K562 (cell line): ENCODE data around the gene ATAD3B. TPM values are rescaled to one million over a fixed set of nuclear protein-coding genes. Genes with fewer than 3 reads are reported as not detected.
"Not testable (repeated sequence)": the region's sequence is repeated elsewhere in the genome, so short reads cannot be mapped to it uniquely, and the experiment has no call there.

Experiments
- BHLHE40 ChIP-seq: IDR thresholded peaks from 2 replicates; pipeline ENCODE4 v1.6.1; 2011; ENCODE audit warnings: low read length, improper control_type of control experiment
- CLOCK ChIP-seq: fragments of 250-450 bp; sonication (Bioruptor Pico); IDR thresholded peaks from 2 replicates; pipeline ENCODE4 v1.4.0; 2020; ENCODE audit warnings: mild to moderate bottlenecking, moderate library complexity, borderline replicate concordance
- CUX1 ChIP-seq: fragments of 200-800 bp; sonication (Bioruptor generic); IDR thresholded peaks from 2 replicates; pipeline ENCODE4 v1.6.1; 2016; ENCODE audit warnings: missing genetic modification characterization, missing compliant biosample characterization
- E2F4 ChIP-seq: sonication (generic); formaldehyde crosslinking; IDR thresholded peaks from 2 replicates; pipeline ENCODE4 v1.8.0; 2022; ENCODE audit warnings: mild to moderate bottlenecking, low read depth, missing genetic modification reagents
- EP400 ChIP-seq: fragments of 450-650 bp; IDR thresholded peaks from 2 replicates; pipeline ENCODE4 v1.6.1; 2017; ENCODE audit warnings: antibody characterized with exemption, mild to moderate bottlenecking, moderate library complexity
- NCOR1 ChIP-seq: fragments of 450-650 bp; IDR thresholded peaks from 2 replicates; pipeline ENCODE4 v1.6.1; 2016; ENCODE audit warnings: mild to moderate bottlenecking, moderate library complexity
- REST ChIP-seq, 2 experiments: fragments of 450-650 bp; formaldehyde crosslinking in 1 of 2; IDR thresholded peaks; 2 replicates each; pipeline versions ENCODE4 v1.4.0 to v1.6.1; 2014 to 2020; ENCODE audit warnings: mild to moderate bottlenecking in 2 of 2, borderline replicate concordance in 1 of 2, low read depth in 1 of 2
- SREBF2 ChIP-seq: sonication (generic); formaldehyde crosslinking; IDR thresholded peaks from 2 replicates; pipeline ENCODE4 v1.4.0; 2020; ENCODE audit warnings: mild to moderate bottlenecking, missing genetic modification reagents
- polyA plus RNA-seq, 8 experiments: library from polyadenylated mRNA; depleted of rRNA in 4 of 8; stranded (reverse) in 5 of 8; unstranded in 3 of 8; fragments of >200 nt; fragmentation: Nextera tagmentation in 2 of 8; fragmentation: Illumina TruSeq in 1 of 8; extraction: Ambion mirVana in 2 of 8; extraction: Trizol in 1 of 8; gene quantifications; 2 replicates each; pipeline versions ENCODE4 v1.2.1 to v1.2.3, GENCODE V29; 2011 to 2014; ENCODE audit warnings: inconsistent platforms in 1 of 8, missing spikeins in 1 of 8
- total RNA-seq, 7 experiments: library from RNA; depleted of rRNA in 6 of 7; stranded (reverse); fragments of >200 nt in 6 of 7; fragmentation: Illumina TruSeq in 2 of 7; extraction: Trizol in 2 of 7; gene quantifications; 2 replicates each; pipeline versions ENCODE4 v1.2.1 to v1.2.3, GENCODE V29; 2011 to 2021; ENCODE audit warnings: low replicate concordance in 1 of 7

Gene ATAD3B
- total and polyA plus RNA-seq, 9 of the 15 experiments (the other 6 are each of a cell fraction or from before 2014, with no cell fraction given) = 0.07 to 113 (median 27.7) TPM

GRCh38 chr1:1504777-1505365 lies 33.3 kb downstream of the ATAD3B start (continued):
- TF ChIP-seq EP400 (peak; percentile 56; the same call in 1 of the 2 replicates), E2F4 (0 out of 2 replicates have a peak, but pooled peaks have one; percentile 71), CUX1 (CRISPR knock-in tag) (peak; percentile 41; the same call in 1 of the 2 replicates), NCOR1 (0 out of 2 replicates have a peak, but pooled peaks have one; percentile 10), CLOCK (peak; percentile 74; the same call in 1 of the 2 replicates), REST (IDR thresholded peaks at IDR 0.05; ENCODE audit: borderline replicate concordance) (peak; percentile 75), SREBF2 (CRISPR knock-in tag) (0 out of 2 replicates have a peak, but pooled peaks have one; percentile 11), BHLHE40 (peak; percentile 84)
- not testable (repeated sequence) for TF ChIP-seq REST (CRISPR knock-in tag; IDR thresholded peaks at IDR 0.05; ENCODE audit: low read depth)
